Lower leg skin (tissue), 4 donors: ENCODE data around the gene CYBC1. TPM values are rescaled to one million over a fixed set of nuclear protein-coding genes. Genes with fewer than 3 reads are reported as not detected.
"Not testable (repeated sequence)": the region's sequence is repeated elsewhere in the genome, so short reads cannot be mapped to it uniquely, and the experiment has no call there.

Source experiments
- DNase-seq, 2 donors: peaks; one replicate each; pipeline ENCODE4 v3.0.0-alpha.2; 2019; ENCODE audit warnings: low spot score in 2 of 2
- H3K4me3 ChIP-seq: fragments of 200-600 bp; sonication (generic); 2 replicates; pipeline ENCODE4 v1.5.1; 2017; ENCODE audit warnings: mild to moderate bottlenecking, low read depth; ENCODE audit not compliant: poor library complexity, severe bottlenecking
- POLR2A ChIP-seq, 2 donors: fragments of 450-650 bp; IDR thresholded peaks; one replicate each; pipeline ENCODE4 v1.6.1; 2016 to 2017; ENCODE audit warnings: antibody characterized with exemption in 2 of 2, mild to moderate bottlenecking in 1 of 2, moderate library complexity in 1 of 2
- WGBS, 2 donors: methylation state at CpG; one replicate each; pipeline ENCODE4 v1.1.5; 2018; 5-methylcytosine and 5-hydroxymethylcytosine counted together
- intact Hi-C: fragments of 100-400 bp; cut with DNase I; formaldehyde crosslinking; loops from one replicate; pipeline ENCODE4 v1.15.0; 2023; ENCODE audit warnings: low total_unique reads
- total RNA-seq, 4 donors: library from RNA; depleted of rRNA; stranded (reverse); fragments of >200 nt; gene quantifications; one replicate each; pipeline ENCODE4 v1.1.0, GENCODE V29; 2016
- TF ChIP-seq, protein P1 (sequence below), 3 donors: fragments of 450-650 bp; IDR thresholded peaks; one replicate each; pipeline ENCODE4 v1.5.1; 2016; ENCODE audit warnings: antibody characterized with exemption in 3 of 3, mild to moderate bottlenecking in 3 of 3, moderate library complexity in 2 of 3

CYBC1 gene
- total RNA-seq, 4 donors from 2014 or later: 32.4 to 48.8 (median 43.5) TPM

DNA sequence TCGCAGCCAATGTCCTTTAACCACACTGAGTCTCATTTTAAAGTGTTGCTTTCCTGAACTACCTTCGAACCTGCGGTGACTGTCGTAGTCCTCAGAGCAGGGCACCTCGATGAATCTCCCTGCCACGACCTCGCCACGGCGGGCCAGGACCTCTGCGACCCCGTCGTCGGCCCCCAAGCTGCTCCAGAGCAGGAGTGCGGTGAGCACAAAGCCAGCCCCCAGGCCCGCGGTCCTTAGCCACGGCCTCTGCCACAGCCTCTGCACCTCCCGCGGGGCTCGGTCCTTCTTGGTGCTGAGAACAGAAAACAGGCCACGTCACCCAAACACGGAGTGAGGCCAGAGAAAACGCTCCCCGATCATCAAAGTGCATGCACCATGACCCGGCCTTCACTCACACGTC is 35.2 kb downstream of the CYBC1 start:
- no peak overlapping the region for H3K4me3 ChIP-seq
- TF ChIP-seq POLR2A (IDR thresholded peaks at IDR 0.05): no peak
- TF ChIP-seq, protein P1, sequence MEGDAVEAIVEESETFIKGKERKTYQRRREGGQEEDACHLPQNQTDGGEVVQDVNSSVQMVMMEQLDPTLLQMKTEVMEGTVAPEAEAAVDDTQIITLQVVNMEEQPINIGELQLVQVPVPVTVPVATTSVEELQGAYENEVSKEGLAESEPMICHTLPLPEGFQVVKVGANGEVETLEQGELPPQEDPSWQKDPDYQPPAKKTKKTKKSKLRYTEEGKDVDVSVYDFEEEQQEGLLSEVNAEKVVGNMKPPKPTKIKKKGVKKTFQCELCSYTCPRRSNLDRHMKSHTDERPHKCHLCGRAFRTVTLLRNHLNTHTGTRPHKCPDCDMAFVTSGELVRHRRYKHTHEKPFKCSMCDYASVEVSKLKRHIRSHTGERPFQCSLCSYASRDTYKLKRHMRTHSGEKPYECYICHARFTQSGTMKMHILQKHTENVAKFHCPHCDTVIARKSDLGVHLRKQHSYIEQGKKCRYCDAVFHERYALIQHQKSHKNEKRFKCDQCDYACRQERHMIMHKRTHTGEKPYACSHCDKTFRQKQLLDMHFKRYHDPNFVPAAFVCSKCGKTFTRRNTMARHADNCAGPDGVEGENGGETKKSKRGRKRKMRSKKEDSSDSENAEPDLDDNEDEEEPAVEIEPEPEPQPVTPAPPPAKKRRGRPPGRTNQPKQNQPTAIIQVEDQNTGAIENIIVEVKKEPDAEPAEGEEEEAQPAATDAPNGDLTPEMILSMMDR (IDR thresholded peaks at IDR 0.05): no peak
- DNase-seq: no peak
- intact Hi-C loops: no loop called here
- 93% methylated on average over 26 of the region's 26 CpGs for WGBS, 2 donors

DNA sequence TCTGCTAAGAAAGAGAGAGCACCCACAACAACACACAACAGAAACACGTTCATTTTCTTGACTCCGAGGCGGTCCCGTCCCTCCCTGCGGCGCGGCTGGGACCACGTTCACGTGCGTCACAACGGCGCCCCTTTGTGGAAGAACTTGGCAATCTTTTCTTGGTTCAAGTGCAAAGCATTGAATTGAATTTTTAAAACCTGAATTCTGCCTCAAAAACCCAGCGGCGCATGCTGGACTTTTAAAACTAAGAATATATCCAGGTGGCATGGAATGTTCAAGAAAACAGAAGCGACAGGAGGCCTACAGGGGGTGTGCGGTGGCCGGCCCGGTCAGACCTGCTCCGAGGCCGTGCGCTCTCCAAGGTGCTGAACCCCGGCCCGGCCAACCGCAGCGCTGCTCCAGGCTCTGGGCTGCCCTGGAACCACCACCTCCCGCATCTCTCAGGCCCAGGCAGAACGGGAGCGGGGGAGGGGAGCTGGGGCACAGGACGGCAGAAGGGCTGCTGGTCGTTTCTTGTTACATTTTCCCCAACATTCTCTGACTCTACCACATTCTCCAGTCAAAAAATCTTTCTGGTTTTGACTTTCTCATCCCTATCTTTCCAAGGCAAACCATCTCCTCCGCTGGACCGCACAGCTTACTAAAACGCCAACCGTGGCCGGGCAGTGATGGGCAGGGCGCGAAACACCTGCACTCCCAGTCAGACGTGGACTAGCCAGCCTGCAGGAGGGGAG is 35.8 kb downstream of the CYBC1 start:
- H3K4me3 ChIP-seq: no peak overlapping the region
- 23% methylated on average over 37 to 38 of the region's 38 CpGs for WGBS, 2 donors
- intact Hi-C loops: loop anchor here (5.0 kb wide), 1 partner anchor 62 kb away; no protein-coding TSS in a partner anchor
- peak in 1 of 2 donors; percentile 93 for DNase-seq
- no peak for TF ChIP-seq POLR2A (IDR thresholded peaks at IDR 0.05)
- TF ChIP-seq, protein P1 (IDR thresholded peaks at IDR 0.05): no peak

DNA sequence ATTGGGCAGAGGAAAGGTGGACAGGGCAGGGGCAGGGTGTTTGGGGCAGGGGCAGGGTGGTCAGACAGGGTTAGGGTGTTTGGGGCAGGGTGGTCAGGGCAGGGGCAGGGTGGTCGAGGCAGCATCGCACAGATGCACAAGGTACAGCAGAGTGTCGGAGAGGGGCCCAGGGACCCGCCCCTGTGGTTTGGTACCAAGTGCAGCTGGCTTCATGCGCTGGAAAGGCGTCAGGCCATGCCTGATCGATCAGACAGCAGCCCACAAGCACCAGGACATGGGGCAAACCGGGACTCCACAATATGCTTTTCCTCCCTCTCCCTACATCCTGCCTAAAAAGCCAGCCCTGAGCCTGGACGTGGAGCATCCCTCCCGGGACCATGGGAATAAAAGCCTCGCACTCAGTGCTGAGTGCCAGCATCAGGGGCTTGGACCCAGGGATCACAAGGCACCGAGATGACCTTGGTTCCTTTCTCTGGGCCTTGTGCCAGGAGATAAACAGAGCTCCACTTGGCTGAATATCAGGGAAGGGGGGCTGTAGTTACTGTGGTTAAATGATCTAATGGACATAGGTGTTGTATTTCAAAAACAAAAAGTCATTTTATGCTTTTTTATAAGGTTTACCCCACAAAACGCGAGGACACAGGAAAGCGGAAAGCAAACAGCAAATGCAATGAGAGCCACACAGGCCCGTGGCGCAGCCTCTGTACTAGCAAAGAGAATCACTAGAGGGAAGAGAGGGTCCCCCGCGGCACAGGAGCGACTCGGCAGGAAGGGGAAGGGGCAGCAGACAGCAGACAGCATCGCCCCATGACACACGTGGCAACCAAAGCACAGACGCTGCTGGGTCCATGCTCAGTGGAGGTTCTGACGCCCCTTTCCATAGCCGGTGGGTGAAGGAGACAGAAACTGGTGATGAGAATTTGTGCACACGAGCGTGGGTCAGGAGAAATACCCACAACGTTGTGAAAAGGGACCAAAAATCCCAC is 37.7 kb downstream of the CYBC1 start:
- intact Hi-C loops: loop anchor here (5.0 kb wide), 1 partner anchor 61 kb away; no protein-coding TSS in a partner anchor
- no peak for TF ChIP-seq POLR2A (IDR thresholded peaks at IDR 0.05)
- TF ChIP-seq, protein P1 (IDR thresholded peaks at IDR 0.05): no peak
- WGBS, 2 donors: 88 to 92% methylated on average over 29 of the region's 29 CpGs
- H3K4me3 ChIP-seq: no peak overlapping the region
- DNase-seq: no peak

DNA sequence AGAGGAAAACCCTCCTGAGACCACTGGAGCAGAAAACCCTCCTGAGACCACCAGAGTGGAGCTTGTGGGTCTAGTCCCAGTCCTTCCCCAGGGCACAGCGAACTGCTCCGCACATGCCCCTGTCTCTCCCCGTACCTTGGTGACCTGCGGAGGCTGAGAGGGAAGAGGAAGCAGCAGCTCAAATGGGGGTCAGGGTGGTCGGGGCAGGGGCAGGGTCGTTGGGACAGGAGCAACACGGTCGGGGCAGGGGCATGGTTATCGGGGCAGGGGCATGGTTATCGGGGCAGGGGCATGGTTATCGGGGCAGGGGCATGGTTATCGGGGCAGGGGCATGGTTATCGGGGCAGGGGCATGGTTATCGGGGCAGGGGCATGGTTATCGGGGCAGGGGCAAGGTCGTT is 38.5 kb downstream of the CYBC1 start:
- intact Hi-C loops: loop anchor here (5.0 kb wide), 1 partner anchor 60 kb away; no protein-coding TSS in a partner anchor
- 91 to 92% methylated on average over 16 of the region's 16 CpGs for WGBS, 2 donors

DNA sequence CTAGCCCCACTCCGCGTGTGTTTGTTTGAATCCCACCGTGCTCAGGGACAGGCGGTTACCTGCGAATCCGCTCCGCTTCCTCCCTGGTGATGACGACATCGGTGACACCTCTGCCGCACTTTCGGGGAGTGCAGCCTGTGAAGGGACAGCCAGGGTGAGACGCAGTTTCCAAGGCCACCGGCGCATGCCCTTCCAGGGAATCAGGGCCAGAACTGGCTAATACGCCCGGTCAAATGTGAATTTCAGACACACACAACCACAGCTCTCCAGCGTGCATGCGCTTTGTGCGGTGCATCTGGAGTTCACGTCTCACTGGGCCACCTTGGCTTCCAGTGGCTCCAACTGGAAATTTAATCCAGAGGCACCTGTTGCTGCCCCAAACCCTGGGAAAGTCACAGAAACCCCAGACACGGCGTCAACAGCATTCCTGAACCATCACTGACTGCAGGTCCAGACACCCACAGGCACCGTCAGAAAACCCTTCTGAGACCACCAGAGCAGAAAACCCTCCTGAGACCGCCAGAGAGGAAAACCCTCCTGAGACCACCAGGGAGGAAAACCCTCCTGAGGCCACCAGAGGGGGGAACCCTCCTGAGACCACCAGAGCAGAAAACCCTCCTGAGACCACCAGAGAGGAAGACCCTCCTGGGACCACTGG is 39.0 kb downstream of the CYBC1 start:
- TF ChIP-seq, protein P1 (IDR thresholded peaks at IDR 0.05): no peak
- TF ChIP-seq POLR2A (IDR thresholded peaks at IDR 0.05): no peak
- no peak for DNase-seq
- intact Hi-C loops: loop anchor here (5.0 kb wide), 1 partner anchor 59 kb away; no protein-coding TSS in a partner anchor
- 96 to 97% methylated on average over 24 of the region's 24 CpGs for WGBS, 2 donors
- H3K4me3 ChIP-seq: no peak overlapping the region

More for the DNA sequence above, 38.5 kb downstream of the CYBC1 start:
- DNase-seq, H3K4me3 ChIP-seq: not testable (repeated sequence)
